ENCODE data around the gene KCNA1. TPM values are rescaled to one million over a fixed set of nuclear protein-coding genes. Genes with fewer than 3 reads are reported as not detected.

KCNA1 gene
- total and polyA plus RNA-seq, 2 experiments from 2014 or later: not detected

DNA sequence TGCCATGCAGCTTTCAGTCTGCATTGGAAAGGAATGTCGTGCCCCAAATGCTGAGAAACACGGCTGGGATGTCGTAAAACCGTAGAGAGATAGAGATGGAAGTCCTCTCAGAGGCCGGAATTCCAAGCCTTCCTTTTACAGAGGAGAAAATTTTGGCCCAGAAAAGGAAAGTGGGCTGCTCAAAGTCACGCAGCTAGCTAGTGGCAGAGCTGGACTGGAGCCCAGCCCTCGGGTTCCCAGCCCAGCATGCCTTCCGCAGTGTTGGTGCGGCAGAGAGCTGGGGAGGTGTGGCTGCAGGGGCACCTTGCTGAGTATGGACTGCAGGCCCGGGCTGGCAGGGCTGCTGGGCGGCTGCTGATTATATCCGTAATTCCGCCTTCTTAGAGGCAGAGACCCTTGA is 50.3 kb downstream of the KCNA1 start:
- Histone ChIP-seq H3K9ac (no peak overlapping the region), H3K4me2 (ENCODE audit: unreplicated experiment) (no peak overlapping the region), H3K27me3 (replicated peaks; ENCODE audit: insufficient read depth) (0 out of 2 replicates have a peak, but pooled peaks cover 7% of the 10 kb centered on the region), H2AFZ (no peak overlapping the region), H3K9me3 (ENCODE audit: low read depth) (no peaks in the 10 kb centered on the region), H3K36me3 (ENCODE audit: low read depth) (no peaks in the 10 kb centered on the region), H3K4me1 (ENCODE audit: insufficient read depth) (no peaks in the 10 kb centered on the region), H3K79me2 (ENCODE audit: insufficient read depth) (no peaks in the 10 kb centered on the region), H3K4me3 (no peak overlapping the region), H3K27ac (no peak overlapping the region), H4K20me1 (ENCODE audit: insufficient read depth) (no peaks in the 10 kb centered on the region), H3K9me2 (ENCODE audit: insufficient read depth) (no peaks in the 10 kb centered on the region), H3F3A (ENCODE audit: insufficient read depth) (no peaks in the 10 kb centered on the region)
- WGBS, 2 experiments (ENCODE audit: low coverage in 1 of 2, low lambda C conversion rate in 2 of 2, missing lambda C conversion rate in 2 of 2): 45 to 50% methylated on average over 13 of the region's 13 CpGs
- TF ChIP-seq EZH2 (IDR thresholded peaks at IDR 0.05; ENCODE audit: insufficient read depth, poor library complexity, severe bottlenecking): no peak
- no peak for TF ChIP-seq EZH2phosphoT487 (IDR thresholded peaks at IDR 0.05; ENCODE audit: insufficient read depth, low read depth)
- in situ Hi-C loops (cut with MboI): no loop called here
- DNase-seq: no peak

DNA sequence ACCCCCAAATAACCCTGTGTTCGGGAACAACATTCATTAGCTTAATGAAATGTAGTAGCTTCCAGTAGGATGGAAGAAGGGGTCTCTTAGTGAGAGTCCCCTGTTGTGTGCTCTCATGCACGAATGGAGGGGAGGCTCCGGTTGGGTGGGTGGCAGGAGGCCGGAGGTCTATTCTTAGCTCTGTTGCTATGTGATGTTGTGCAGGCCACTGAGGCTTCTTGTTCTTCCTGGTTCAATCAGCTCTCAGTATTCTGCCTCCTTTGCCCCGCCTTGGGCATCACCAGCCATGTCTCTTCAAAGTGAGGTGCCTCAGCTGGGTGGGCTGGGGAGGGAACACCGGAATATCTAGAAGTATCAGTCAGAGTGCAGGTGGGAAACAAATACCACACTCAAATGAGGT is 50.8 kb downstream of the KCNA1 start:
- no peak for DNase-seq
- H3K4me2 ChIP-seq (ENCODE audit: unreplicated experiment): no peak overlapping the region
- no peak for TF ChIP-seq EZH2phosphoT487 (IDR thresholded peaks at IDR 0.05; ENCODE audit: insufficient read depth, low read depth)
- no peak for TF ChIP-seq EZH2 (IDR thresholded peaks at IDR 0.05; ENCODE audit: insufficient read depth, poor library complexity, severe bottlenecking)
- H3K9me3 ChIP-seq (ENCODE audit: low read depth): no peaks in the 10 kb centered on the region
- no peaks in the 10 kb centered on the region for H4K20me1 ChIP-seq (ENCODE audit: insufficient read depth)
- H2AFZ ChIP-seq: no peak overlapping the region
- 53 to 59% methylated on average over 6 of the region's 6 CpGs for WGBS, 2 experiments (ENCODE audit: low coverage in 1 of 2, low lambda C conversion rate in 2 of 2, missing lambda C conversion rate in 2 of 2)
- no peaks in the 10 kb centered on the region for H3K9me2 ChIP-seq (ENCODE audit: insufficient read depth)
- H3K36me3 ChIP-seq (ENCODE audit: low read depth): no peaks in the 10 kb centered on the region
- 0 out of 2 replicates have a peak, but pooled peaks cover 7% of the 10 kb centered on the region for H3K27me3 ChIP-seq (replicated peaks; ENCODE audit: insufficient read depth)
- H3F3A ChIP-seq (ENCODE audit: insufficient read depth): no peaks in the 10 kb centered on the region
- no peak overlapping the region for H3K9ac ChIP-seq
- no peak overlapping the region for H3K27ac ChIP-seq
- in situ Hi-C loops (cut with MboI): no loop called here
- H3K4me1 ChIP-seq (ENCODE audit: insufficient read depth): no peaks in the 10 kb centered on the region
- no peaks in the 10 kb centered on the region for H3K79me2 ChIP-seq (ENCODE audit: insufficient read depth)
- H3K4me3 ChIP-seq: no peak overlapping the region

GRCh38 chr12:4961311-4961710 is 51.6 kb downstream of the KCNA1 start:
- TF ChIP-seq EZH2 (IDR thresholded peaks at IDR 0.05; ENCODE audit: insufficient read depth, poor library complexity, severe bottlenecking) (no peak), EZH2phosphoT487 (IDR thresholded peaks at IDR 0.05; ENCODE audit: insufficient read depth, low read depth) (no peak)
- in situ Hi-C loops (cut with MboI): no loop called here
- H3K4me2 ChIP-seq (ENCODE audit: unreplicated experiment): no peak overlapping the region
- 52 to 69% methylated on average over 3 of the region's 3 CpGs for WGBS, 2 experiments (ENCODE audit: low coverage in 1 of 2, low lambda C conversion rate in 2 of 2, missing lambda C conversion rate in 2 of 2)
- H3K9me2 ChIP-seq (ENCODE audit: insufficient read depth): no peaks in the 10 kb centered on the region
- H3K79me2 ChIP-seq (ENCODE audit: insufficient read depth): no peaks in the 10 kb centered on the region
- H4K20me1 ChIP-seq (ENCODE audit: insufficient read depth): no peaks in the 10 kb centered on the region
- no peaks in the 10 kb centered on the region for H3K9me3 ChIP-seq (ENCODE audit: low read depth)
- no peak overlapping the region for H3K27ac ChIP-seq
- H3K4me1 ChIP-seq (ENCODE audit: insufficient read depth): no peaks in the 10 kb centered on the region
- H3F3A ChIP-seq (ENCODE audit: insufficient read depth): no peaks in the 10 kb centered on the region
- no peak for DNase-seq
- 0 out of 2 replicates have a peak, but pooled peaks cover 10% of the 10 kb centered on the region for H3K27me3 ChIP-seq (replicated peaks; ENCODE audit: insufficient read depth)
- H3K36me3 ChIP-seq (ENCODE audit: low read depth): no peaks in the 10 kb centered on the region
- no peak overlapping the region for H3K9ac ChIP-seq
- H2AFZ ChIP-seq: no peak overlapping the region
- H3K4me3 ChIP-seq: no peak overlapping the region

DNA sequence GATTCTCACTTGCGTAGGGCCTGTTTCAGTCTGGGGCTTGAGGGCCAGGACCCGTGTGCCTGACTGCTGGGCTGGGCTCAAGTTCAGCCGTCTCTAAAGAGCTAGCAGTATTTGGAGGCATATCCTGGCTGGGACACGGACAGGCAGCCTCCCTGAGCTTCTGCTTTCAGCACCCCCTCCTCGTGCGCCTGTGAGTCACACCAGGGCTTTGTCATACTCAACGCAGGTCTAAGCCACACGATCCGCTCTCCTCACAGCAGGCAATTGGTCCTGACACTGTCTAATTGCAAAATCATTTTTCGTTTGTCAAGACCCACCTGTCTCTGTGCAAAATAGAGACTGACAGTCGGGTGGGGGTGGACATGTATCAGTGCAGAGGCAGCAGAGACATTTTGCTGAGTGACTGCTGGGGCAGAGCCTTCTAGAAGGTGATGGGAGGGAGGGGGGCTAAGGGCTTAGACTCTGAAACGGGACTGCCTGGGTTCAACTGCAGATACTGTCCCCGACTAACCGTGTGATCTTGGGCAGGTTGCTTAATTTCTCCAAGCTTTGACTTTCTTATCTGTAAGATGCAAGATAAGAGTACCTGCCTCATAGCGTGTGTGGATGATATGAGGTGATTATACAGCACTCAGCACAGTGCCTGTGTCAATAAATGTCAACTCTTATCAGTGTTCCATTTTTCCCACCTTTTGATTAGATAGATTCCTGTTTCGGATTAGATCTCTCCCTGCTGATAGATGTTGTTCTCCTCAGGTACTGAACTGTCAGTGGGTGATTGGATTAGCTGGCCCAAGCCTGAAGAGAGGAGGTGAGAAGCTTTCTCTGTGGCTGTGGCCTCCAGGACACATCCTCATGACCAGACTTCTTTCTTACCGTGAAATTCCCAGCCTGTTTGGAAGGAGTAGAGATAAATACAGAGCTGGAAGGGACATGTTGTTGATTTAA is 53.1 kb downstream of the KCNA1 start:
- no peak overlapping the region for H3K27ac ChIP-seq
- no peak for DNase-seq
- H3F3A ChIP-seq (ENCODE audit: insufficient read depth): no peaks in the 10 kb centered on the region
- H4K20me1 ChIP-seq (ENCODE audit: insufficient read depth): no peaks in the 10 kb centered on the region
- H3K4me3 ChIP-seq: no peak overlapping the region
- H3K9ac ChIP-seq: no peak overlapping the region
- 0 out of 2 replicates have a peak, but pooled peaks cover 14% of the 10 kb centered on the region for H3K27me3 ChIP-seq (replicated peaks; ENCODE audit: insufficient read depth)
- no peaks in the 10 kb centered on the region for H3K9me2 ChIP-seq (ENCODE audit: insufficient read depth)
- TF ChIP-seq EZH2 (IDR thresholded peaks at IDR 0.05; ENCODE audit: insufficient read depth, poor library complexity, severe bottlenecking) (no peak), EZH2phosphoT487 (IDR thresholded peaks at IDR 0.05; ENCODE audit: insufficient read depth, low read depth) (no peak)
- no peaks in the 10 kb centered on the region for H3K9me3 ChIP-seq (ENCODE audit: low read depth)
- no peak overlapping the region for H3K4me2 ChIP-seq (ENCODE audit: unreplicated experiment)
- in situ Hi-C loops (cut with MboI): no loop called here
- no peaks in the 10 kb centered on the region for H3K4me1 ChIP-seq (ENCODE audit: insufficient read depth)
- no peak overlapping the region for H2AFZ ChIP-seq
- no peaks in the 10 kb centered on the region for H3K36me3 ChIP-seq (ENCODE audit: low read depth)
- no peaks in the 10 kb centered on the region for H3K79me2 ChIP-seq (ENCODE audit: insufficient read depth)
- 42 to 54% methylated on average over 17 of the region's 17 CpGs for WGBS, 2 experiments (ENCODE audit: low coverage in 1 of 2, low lambda C conversion rate in 2 of 2, missing lambda C conversion rate in 2 of 2)

Other genes starting within 250 kb of the KCNA1 start
- not detected in 2 replicates for gene GALNT8, start 189.5 kb upstream of the KCNA1 start, total RNA-seq (2014; rRNA removed; shearing (Covaris generic))
- gene GALNT8, start 189.5 kb upstream of the KCNA1 start, polyA plus RNA-seq (2016; fragmentation: Nextera tagmentation; extraction: Ambion mirVana): not detected in 2 replicates
- not detected in 2 replicates for gene KCNA5, start 134.0 kb downstream of the KCNA1 start, total RNA-seq (2014; rRNA removed; shearing (Covaris generic))
- not detected in 2 replicates for gene KCNA5, start 134.0 kb downstream of the KCNA1 start, polyA plus RNA-seq (2016; fragmentation: Nextera tagmentation; extraction: Ambion mirVana)

All from GM23248 (cell line).